AG09309 (cell line): ENCODE data around the gene E4F1.
A peak's percentile ranks its signal among the peaks of the same experiment; 100 is the strongest.

Experiments used
- DNase-seq: peaks from one replicate; pipeline ENCODE4 v3.0.0-alpha.2; 2010; ENCODE audit warnings: low read depth
- H3K4me3 ChIP-seq: 2 replicates; pipeline ENCODE4 v1.5.1; 2011; ENCODE audit warnings: mild to moderate bottlenecking, low read depth, low read length, moderate library complexity; ENCODE audit not compliant: control insufficient read depth
- TF ChIP-seq, protein P1 (sequence below): IDR thresholded peaks from 2 replicates; pipeline ENCODE4 v1.5.1; 2011; ENCODE audit warnings: mild to moderate bottlenecking, low read depth, low read length, inconsistent platforms; ENCODE audit not compliant: insufficient read depth, control insufficient read depth; ENCODE audit errors: missing control alignments

Gene E4F1

GRCh38 chr16:2267913-2268666 is 44.7 kb downstream of the E4F1 start, which contains the start of gene RNPS1:
Gene RNPS1, minus strand, starts transcription at chr16:2268126. Its CDS starts 3,483 bp downstream, at chr16:2264643.
- DNase-seq: peak; percentile 63
- TF ChIP-seq, protein P1, sequence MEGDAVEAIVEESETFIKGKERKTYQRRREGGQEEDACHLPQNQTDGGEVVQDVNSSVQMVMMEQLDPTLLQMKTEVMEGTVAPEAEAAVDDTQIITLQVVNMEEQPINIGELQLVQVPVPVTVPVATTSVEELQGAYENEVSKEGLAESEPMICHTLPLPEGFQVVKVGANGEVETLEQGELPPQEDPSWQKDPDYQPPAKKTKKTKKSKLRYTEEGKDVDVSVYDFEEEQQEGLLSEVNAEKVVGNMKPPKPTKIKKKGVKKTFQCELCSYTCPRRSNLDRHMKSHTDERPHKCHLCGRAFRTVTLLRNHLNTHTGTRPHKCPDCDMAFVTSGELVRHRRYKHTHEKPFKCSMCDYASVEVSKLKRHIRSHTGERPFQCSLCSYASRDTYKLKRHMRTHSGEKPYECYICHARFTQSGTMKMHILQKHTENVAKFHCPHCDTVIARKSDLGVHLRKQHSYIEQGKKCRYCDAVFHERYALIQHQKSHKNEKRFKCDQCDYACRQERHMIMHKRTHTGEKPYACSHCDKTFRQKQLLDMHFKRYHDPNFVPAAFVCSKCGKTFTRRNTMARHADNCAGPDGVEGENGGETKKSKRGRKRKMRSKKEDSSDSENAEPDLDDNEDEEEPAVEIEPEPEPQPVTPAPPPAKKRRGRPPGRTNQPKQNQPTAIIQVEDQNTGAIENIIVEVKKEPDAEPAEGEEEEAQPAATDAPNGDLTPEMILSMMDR: no peak
- H3K4me3 ChIP-seq: peak within 1 kb of the TSS; percentile 59

DNA sequence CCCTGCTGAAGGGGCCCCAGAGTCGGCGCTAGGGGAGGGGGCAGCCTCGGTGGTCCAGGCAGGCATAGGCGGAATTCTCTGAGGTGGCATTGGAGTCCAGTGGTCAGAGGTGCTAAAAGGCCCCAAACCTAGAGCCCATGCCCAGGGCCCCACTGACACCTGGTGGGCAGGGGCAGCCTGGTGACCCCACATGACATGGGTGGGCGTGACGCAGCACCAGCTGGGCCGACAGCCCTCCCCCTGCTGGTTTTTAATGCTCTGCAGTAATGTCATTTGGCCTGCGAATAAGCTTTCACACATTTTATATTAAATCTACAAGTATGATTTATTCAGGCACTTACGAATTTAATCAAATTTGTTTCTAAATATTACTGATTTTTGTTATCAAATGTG is 46.7 kb downstream of the E4F1 start:
- TF ChIP-seq, protein P1: no peak
- DNase-seq: no peak
- no peak overlapping the region for H3K4me3 ChIP-seq

- TF ChIP-seq, protein P1: no peak
- DNase-seq: no peak
- no peak overlapping the region for H3K4me3 ChIP-seq
These were observed 47.4 kb downstream of the E4F1 start for GRCh38 chr16:2270588-2271470.

- TF ChIP-seq, protein P1: no peak
- no peak overlapping the region for H3K4me3 ChIP-seq
- DNase-seq: no peak
These were observed 48.6 kb downstream of the E4F1 start for GRCh38 chr16:2271848-2272461.

GRCh38 chr16:2273484-2273883 is 50.1 kb downstream of the E4F1 start:
- TF ChIP-seq, protein P1: no peak
- DNase-seq: no peak
- H3K4me3 ChIP-seq: no peak overlapping the region

GRCh38 chr16:2273931-2274330 is 50.5 kb downstream of the E4F1 start:
- TF ChIP-seq, protein P1: no peak
- no peak for DNase-seq
- no peak overlapping the region for H3K4me3 ChIP-seq
